HG03558 (cell line): ENCODE results near the gene NELFCD.
"Not testable (repeated sequence)": the region's sequence is repeated elsewhere in the genome, so short reads cannot be mapped to it uniquely, and the experiment has no call there.

Experiments
- ATAC-seq: cut with Tn5 transposase; IDR thresholded peaks from one replicate; pipeline ENCODE4 v1.9.1; 2021; ENCODE audit warnings: moderate number of reproducible peaks; ENCODE audit not compliant: unreplicated experiment; ENCODE audit errors: extremely low read depth

The NELFCD gene

GRCh38 chr20:59006864-59007664 lies 26.0 kb downstream of the NELFCD start, which contains the start of gene CTSZ:
Gene CTSZ, minus strand, starts transcription at chr20:59007254. Its CDS starts 126 bp downstream, at chr20:59007128.
- no peak for ATAC-seq

- no peak for ATAC-seq
Observed at GRCh38 chr20:59007665-59008511, 26.8 kb downstream of the NELFCD start.

GRCh38 chr20:59008715-59009336 lies 27.8 kb downstream of the NELFCD start:
- ATAC-seq: no peak

- ATAC-seq: no peak
Observed at GRCh38 chr20:59010321-59010994, 29.4 kb downstream of the NELFCD start.

GRCh38 chr20:59010995-59011873 lies 30.2 kb downstream of the NELFCD start:
- ATAC-seq: no peak

GRCh38 chr20:59011874-59012157 lies 30.8 kb downstream of the NELFCD start:
- ATAC-seq: not testable (repeated sequence)

- ATAC-seq: no peak
Observed at GRCh38 chr20:59013031-59013951, 32.2 kb downstream of the NELFCD start.

GRCh38 chr20:59013959-59014608 lies 33.0 kb downstream of the NELFCD start:
- ATAC-seq: no peak

- ATAC-seq: no peak
Observed at GRCh38 chr20:59014680-59015389, 33.8 kb downstream of the NELFCD start.

- ATAC-seq: no peak
Observed at GRCh38 chr20:59015411-59015810, 34.4 kb downstream of the NELFCD start.

GRCh38 chr20:59015812-59016711 lies 35.0 kb downstream of the NELFCD start:
- ATAC-seq: no peak

GRCh38 chr20:59016795-59017492 lies 35.9 kb downstream of the NELFCD start:
- ATAC-seq: no peak

- ATAC-seq: no peak
Observed at GRCh38 chr20:59017493-59018231, 36.6 kb downstream of the NELFCD start.

- ATAC-seq: no peak
Observed at GRCh38 chr20:59018817-59019216, 37.8 kb downstream of the NELFCD start.

- no peak for ATAC-seq
Observed at GRCh38 chr20:59019217-59019616, 38.2 kb downstream of the NELFCD start, which contains the start of gene TUBB1. Gene TUBB1, plus strand, starts transcription at chr20:59019429. Its CDS starts 94 bp downstream, at chr20:59019523.
